Measurements from ENCODE around the gene SMIM33. TPM values are rescaled to one million over a fixed set of nuclear protein-coding genes. Genes with fewer than 3 reads are reported as not detected.
"Not testable (repeated sequence)": the region's sequence is repeated elsewhere in the genome, so short reads cannot be mapped to it uniquely, and the experiment has no call there.

SMIM33 gene
- total RNA-seq, 5 donors from 2014 or later (not counting 1 experiment from before 2014, with no cell fraction given): 0.13 to 1.1 (median 0.47) TPM

DNA sequence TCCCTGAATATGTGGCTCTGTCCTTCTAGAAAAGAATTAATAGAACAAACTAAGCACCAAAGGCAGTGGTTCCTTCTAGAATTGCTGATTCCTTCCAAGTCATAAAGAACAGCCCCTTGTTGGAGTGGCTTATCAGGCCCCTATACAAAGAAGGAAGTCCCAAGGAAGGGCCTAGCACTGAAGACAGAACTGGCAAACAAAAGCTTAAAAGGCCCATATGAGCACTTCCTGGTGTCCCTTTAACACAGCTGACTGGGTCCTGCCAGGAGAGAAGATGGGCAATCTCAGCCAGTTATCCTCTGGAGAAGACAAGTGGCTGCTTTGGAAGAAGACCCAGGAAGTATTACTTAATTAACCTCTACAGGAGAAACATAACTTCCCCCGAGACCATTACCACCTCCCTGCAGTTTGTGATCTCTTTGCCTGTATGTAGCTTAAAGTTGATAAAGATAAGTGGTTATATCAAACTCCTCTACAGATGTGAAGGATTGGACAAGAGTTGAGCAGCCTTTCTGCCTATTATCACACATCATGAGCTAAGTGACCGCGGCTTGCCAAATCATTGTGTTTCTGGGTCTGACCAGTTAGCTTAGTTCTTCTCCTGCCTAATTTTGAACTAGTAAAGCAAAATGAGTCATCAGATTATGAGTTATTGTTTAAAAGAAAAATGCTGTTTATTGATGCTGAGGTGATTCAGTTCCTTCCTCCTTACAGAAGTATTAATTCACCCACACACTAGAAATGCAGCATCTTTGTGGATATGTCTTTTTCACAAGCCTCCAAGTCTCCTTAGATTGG is 25.0 kb downstream of the SMIM33 start:
- H3K27ac Mint-ChIP-seq: peak overlapping the region; percentile 37 to 72
- POLR2A ChIA-PET: interaction anchor here in 1 of 2 donors (0.5 to 0.6 kb wide), 2 partner anchors 69 to 1889 kb away, joined by 4 to 6 read pairs; no protein-coding TSS in a partner anchor
- ATAC-seq (replicated peaks in 1 of 4): peak in 1 of 4 experiments; percentile 40

DNA sequence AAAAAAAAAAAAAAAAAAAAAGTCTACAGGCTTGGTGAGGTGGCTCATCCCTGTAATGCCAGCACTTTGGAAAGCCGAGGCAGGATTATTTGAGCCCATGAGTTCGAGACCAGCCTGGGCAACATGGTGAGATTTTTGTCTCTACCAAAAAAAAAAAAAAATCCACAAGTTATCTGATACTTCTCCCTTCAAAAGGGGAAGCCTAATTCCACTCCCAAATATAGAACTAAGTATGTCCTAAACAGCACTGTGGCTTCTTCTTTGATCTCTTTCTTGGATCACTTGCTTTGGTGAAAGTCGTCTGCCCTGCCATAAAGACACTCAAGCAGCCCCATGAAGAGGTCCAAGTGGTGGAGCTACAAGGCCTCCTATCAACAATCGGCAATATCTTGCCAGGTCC is 30.6 kb downstream of the SMIM33 start:
- Mint-ChIP-seq H3K9me3 (no peaks in the 10 kb centered on the region), H3K4me1 (no peaks in the 10 kb centered on the region), H3K4me3 (no peak overlapping the region), H3K27ac (no peak overlapping the region), H3K27me3 (no peaks in the 10 kb centered on the region), H3K36me3 (no peaks in the 10 kb centered on the region)
- Histone ChIP-seq H3K27me3 (replicated peaks in 1 of 2; ENCODE audit: control insufficient read depth in 2 of 2, extremely low read depth in 1 of 2, insufficient read depth in 2 of 2, low read length in 1 of 2) (no peaks in the 10 kb centered on the region), H3K4me3 (ENCODE audit: control insufficient read depth in 1 of 2, extremely low read depth in 1 of 2, low read length in 1 of 2) (no peak overlapping the region), H3K36me3 (ENCODE audit: control insufficient read depth in 2 of 2, extremely low read depth in 1 of 2, insufficient read depth in 1 of 2, low read length in 1 of 2) (no peaks in the 10 kb centered on the region), H3K27ac (ENCODE audit: low read length) (no peak overlapping the region), H3K9me3 (no peaks in the 10 kb centered on the region), H3K4me1 (ENCODE audit: control insufficient read depth in 1 of 2, extremely low read depth in 1 of 2, insufficient read depth in 2 of 2, low read length in 2 of 2) (no peaks in the 10 kb centered on the region)
- DNase-seq (no peak), ATAC-seq (replicated peaks in 1 of 4) (no peak)
- POLR2A ChIA-PET: no interaction called here
- CTCF ChIA-PET: interaction anchor here (0.6 to 0.7 kb wide), 2 partner anchors 10 to 43 kb away, joined by 3 to 4 read pairs; no protein-coding TSS in a partner anchor
- WGBS (ENCODE audit: insufficient coverage): 80% methylated on average over 1 of the region's 4 CpGs

More for the DNA sequence above, 25.0 kb downstream of the SMIM33 start:
- H3K9me3 Mint-ChIP-seq: no peaks in the 10 kb centered on the region
- no peak overlapping the region for H3K4me3 Mint-ChIP-seq
- H3K4me3 ChIP-seq (ENCODE audit: control insufficient read depth in 1 of 2, extremely low read depth in 1 of 2, low read length in 1 of 2): no peak overlapping the region
- CTCF ChIA-PET: interaction anchor here (0.5 kb wide), 2 partner anchors 76 to 281 kb away, joined by 3 to 9 read pairs; no protein-coding TSS in a partner anchor
- H3K4me1 Mint-ChIP-seq: peaks cover 17 to 22% (median 20%) of the 10 kb centered on the region in 3 donors
- WGBS (ENCODE audit: insufficient coverage): no CpG with 5 or more reads among the region's 3 CpGs
- H3K27ac ChIP-seq (ENCODE audit: low read length): no peak overlapping the region
- no peaks in the 10 kb centered on the region for H3K36me3 Mint-ChIP-seq
- H3K27me3 ChIP-seq (replicated peaks in 1 of 2; ENCODE audit: control insufficient read depth in 2 of 2, extremely low read depth in 1 of 2, insufficient read depth in 2 of 2, low read length in 1 of 2): no peaks in the 10 kb centered on the region
- no peak for DNase-seq
- H3K9me3 ChIP-seq: no peaks in the 10 kb centered on the region
- H3K27me3 Mint-ChIP-seq: no peaks in the 10 kb centered on the region
- H3K4me1 ChIP-seq (ENCODE audit: control insufficient read depth in 1 of 2, extremely low read depth in 1 of 2, insufficient read depth in 2 of 2, low read length in 2 of 2): peaks cover 0 to 2% of the 10 kb centered on the region in 2 experiments
- no peaks in the 10 kb centered on the region for H3K36me3 ChIP-seq (ENCODE audit: control insufficient read depth in 2 of 2, extremely low read depth in 1 of 2, insufficient read depth in 1 of 2, low read length in 1 of 2)

DNA sequence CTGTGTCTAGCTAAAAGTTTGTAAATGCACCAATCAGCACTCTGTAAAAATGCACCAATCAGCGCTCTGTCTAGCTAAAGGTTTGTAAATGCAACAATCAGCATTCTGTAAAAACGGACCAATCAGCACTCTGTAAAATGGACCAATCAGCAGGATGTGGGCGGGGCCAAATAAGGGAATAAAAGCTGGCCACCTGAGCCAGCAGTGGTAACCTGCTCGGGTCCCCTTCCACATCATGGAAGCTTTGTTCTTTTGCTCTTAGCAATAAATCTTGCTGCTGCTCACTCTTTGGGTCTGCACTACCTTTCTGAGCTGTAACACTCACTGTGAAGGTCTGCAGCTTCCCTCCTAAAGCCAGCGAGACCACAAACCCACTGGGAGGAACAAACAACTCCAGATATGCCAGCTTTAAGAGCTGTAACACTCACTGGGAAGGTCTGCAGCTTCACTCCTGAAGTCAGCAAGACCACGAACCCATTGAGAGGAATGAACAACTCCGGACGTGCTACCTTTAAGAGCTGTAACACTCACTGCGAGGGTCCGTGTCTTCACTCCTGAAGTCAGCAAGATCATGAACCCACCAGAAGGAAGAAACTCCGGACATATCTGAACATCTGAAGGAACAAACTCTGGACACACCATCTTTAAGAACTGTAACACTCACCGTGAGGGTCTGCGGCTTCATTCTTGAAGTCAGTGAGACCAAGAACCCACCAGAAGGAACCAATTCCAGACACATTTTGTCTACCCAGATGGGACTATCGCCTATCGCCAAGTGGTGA is 32.4 kb downstream of the SMIM33 start:
- H3K27ac Mint-ChIP-seq; H3K9me3 ChIP-seq; H3K4me3 ChIP-seq (ENCODE audit: control insufficient read depth in 1 of 2, extremely low read depth in 1 of 2, low read length in 1 of 2); H3K27me3 Mint-ChIP-seq; H3K27ac ChIP-seq (ENCODE audit: low read length); H3K36me3 ChIP-seq (ENCODE audit: control insufficient read depth in 2 of 2, extremely low read depth in 1 of 2, insufficient read depth in 1 of 2, low read length in 1 of 2); H3K4me1 ChIP-seq (ENCODE audit: control insufficient read depth in 1 of 2, extremely low read depth in 1 of 2, insufficient read depth in 2 of 2, low read length in 2 of 2); H3K4me3 Mint-ChIP-seq; H3K4me1 Mint-ChIP-seq; H3K36me3 Mint-ChIP-seq; H3K27me3 ChIP-seq (replicated peaks in 1 of 2; ENCODE audit: control insufficient read depth in 2 of 2, extremely low read depth in 1 of 2, insufficient read depth in 2 of 2, low read length in 1 of 2); H3K9me3 Mint-ChIP-seq; CTCF ChIA-PET; DNase-seq; ATAC-seq (replicated peaks in 1 of 4): not testable (repeated sequence)
- POLR2A ChIA-PET: interaction anchor here in 1 of 2 donors (0.5 kb wide), 2 partner anchors 11 to 67 kb away, joined by 3 to 6 read pairs; no protein-coding TSS in a partner anchor
- 88% methylated on average over 15 of the region's 15 CpGs for WGBS (ENCODE audit: insufficient coverage)

DNA sequence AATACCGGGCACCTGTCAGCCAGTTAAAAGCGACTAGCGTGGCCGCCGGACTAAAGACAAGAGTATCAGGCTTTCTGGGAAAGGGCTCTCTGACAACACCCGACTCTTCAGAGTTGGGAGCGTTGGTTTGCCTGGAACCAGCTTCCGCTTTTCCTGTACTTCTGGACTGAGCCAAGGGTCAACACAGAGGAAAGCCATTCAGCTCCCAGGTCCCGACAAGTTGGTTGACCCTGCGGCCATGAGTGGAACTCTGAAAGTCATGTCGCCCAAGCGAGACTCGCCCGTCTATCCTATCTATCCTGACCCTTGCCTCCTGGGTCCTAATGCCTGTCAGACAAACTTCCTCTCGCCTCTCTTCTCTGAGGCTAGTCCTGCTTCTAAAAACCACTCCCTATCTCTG is 33.1 kb downstream of the SMIM33 start:
- H3K27ac Mint-ChIP-seq; H3K4me3 ChIP-seq (ENCODE audit: control insufficient read depth in 1 of 2, extremely low read depth in 1 of 2, low read length in 1 of 2); DNase-seq; H3K36me3 ChIP-seq (ENCODE audit: control insufficient read depth in 2 of 2, extremely low read depth in 1 of 2, insufficient read depth in 1 of 2, low read length in 1 of 2); H3K4me1 Mint-ChIP-seq; H3K27me3 Mint-ChIP-seq; H3K4me3 Mint-ChIP-seq; H3K9me3 ChIP-seq; H3K4me1 ChIP-seq (ENCODE audit: control insufficient read depth in 1 of 2, extremely low read depth in 1 of 2, insufficient read depth in 2 of 2, low read length in 2 of 2); CTCF ChIA-PET; H3K36me3 Mint-ChIP-seq; ATAC-seq (replicated peaks in 1 of 4); H3K9me3 Mint-ChIP-seq; H3K27me3 ChIP-seq (replicated peaks in 1 of 2; ENCODE audit: control insufficient read depth in 2 of 2, extremely low read depth in 1 of 2, insufficient read depth in 2 of 2, low read length in 1 of 2); H3K27ac ChIP-seq (ENCODE audit: low read length): not testable (repeated sequence)
- POLR2A ChIA-PET: interaction anchor here in 1 of 2 donors (0.5 kb wide), 1 partner anchor 12 kb away, joined by 3 read pairs; no protein-coding TSS in a partner anchor
- 93% methylated on average over 10 of the region's 15 CpGs for WGBS (ENCODE audit: insufficient coverage)

DNA sequence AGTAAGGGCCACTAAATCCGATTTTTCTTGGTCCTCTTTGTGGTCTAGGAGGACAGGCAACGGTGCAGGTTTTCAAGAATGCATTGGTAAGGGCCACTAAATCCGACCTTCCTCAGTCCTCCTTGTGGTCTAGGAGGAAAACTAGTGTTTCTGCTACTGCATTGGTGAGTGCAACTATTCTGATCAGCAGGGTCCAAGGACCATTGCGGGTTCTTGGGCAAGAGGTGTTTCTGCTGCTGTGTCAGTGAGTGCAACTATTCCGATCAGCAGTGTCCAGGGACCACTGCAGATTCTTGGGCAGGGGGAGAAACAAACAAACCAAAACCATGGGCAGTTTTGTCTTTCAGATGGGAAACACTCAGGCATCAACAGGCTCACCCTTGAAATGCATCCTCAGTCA is 33.9 kb downstream of the SMIM33 start:
- ATAC-seq (replicated peaks in 1 of 4); H3K27ac ChIP-seq (ENCODE audit: low read length); CTCF ChIA-PET; H3K27me3 Mint-ChIP-seq; H3K4me3 Mint-ChIP-seq; H3K27me3 ChIP-seq (replicated peaks in 1 of 2; ENCODE audit: control insufficient read depth in 2 of 2, extremely low read depth in 1 of 2, insufficient read depth in 2 of 2, low read length in 1 of 2); H3K9me3 Mint-ChIP-seq; H3K36me3 Mint-ChIP-seq; DNase-seq; H3K4me3 ChIP-seq (ENCODE audit: control insufficient read depth in 1 of 2, extremely low read depth in 1 of 2, low read length in 1 of 2); H3K4me1 Mint-ChIP-seq; H3K36me3 ChIP-seq (ENCODE audit: control insufficient read depth in 2 of 2, extremely low read depth in 1 of 2, insufficient read depth in 1 of 2, low read length in 1 of 2); H3K9me3 ChIP-seq; H3K4me1 ChIP-seq (ENCODE audit: control insufficient read depth in 1 of 2, extremely low read depth in 1 of 2, insufficient read depth in 2 of 2, low read length in 2 of 2); POLR2A ChIA-PET; H3K27ac Mint-ChIP-seq: not testable (repeated sequence)
- WGBS (ENCODE audit: insufficient coverage): 100% methylated on average over 3 of the region's 5 CpGs

DNA sequence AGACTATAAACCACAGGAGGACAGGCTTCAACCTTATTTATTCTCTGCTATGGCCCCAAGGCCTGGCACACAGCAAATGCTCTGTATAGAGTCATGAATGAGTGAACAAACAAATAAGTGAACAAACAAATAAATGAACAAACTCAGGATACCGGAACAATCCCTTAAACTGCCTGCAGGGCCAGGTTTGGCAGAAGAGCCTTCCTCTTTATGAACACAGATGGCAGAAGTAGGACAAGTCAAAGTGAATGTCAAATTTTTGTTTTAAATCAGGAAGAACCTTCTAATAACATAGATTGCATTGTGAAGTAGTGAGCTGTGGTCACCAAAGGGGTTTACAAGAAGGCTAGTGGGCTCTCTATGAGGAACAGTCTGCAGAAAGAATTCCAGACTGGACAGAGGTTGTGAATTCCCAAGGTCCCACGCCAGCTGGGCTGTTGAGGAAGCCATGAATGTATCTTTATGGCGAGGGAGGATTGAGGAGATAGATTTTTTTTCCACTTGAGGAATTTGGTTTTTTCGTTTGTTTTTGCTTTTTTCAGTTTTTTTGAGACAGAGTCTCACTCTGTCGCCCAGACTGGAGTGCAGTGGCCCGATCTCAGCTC is 42.1 kb downstream of the SMIM33 start:
- Histone ChIP-seq H3K9me3 (no peaks in the 10 kb centered on the region), H3K4me3 (ENCODE audit: control insufficient read depth in 1 of 2, extremely low read depth in 1 of 2, low read length in 1 of 2) (no peak overlapping the region), H3K4me1 (ENCODE audit: control insufficient read depth in 1 of 2, extremely low read depth in 1 of 2, insufficient read depth in 2 of 2, low read length in 2 of 2) (peaks cover 4 to 37% of the 10 kb centered on the region in 2 experiments), H3K27me3 (replicated peaks in 1 of 2; ENCODE audit: control insufficient read depth in 2 of 2, extremely low read depth in 1 of 2, insufficient read depth in 2 of 2, low read length in 1 of 2) (no peaks in the 10 kb centered on the region), H3K36me3 (ENCODE audit: control insufficient read depth in 2 of 2, extremely low read depth in 1 of 2, insufficient read depth in 1 of 2, low read length in 1 of 2) (no peaks in the 10 kb centered on the region), H3K27ac (ENCODE audit: low read length) (no peak overlapping the region)
- peak overlapping the region; percentile 13 to 80 for H3K27ac Mint-ChIP-seq
- WGBS (ENCODE audit: insufficient coverage): 100% methylated on average over 2 of the region's 6 CpGs
- DNase-seq: peak in 1 of 35 experiments; percentile 13
- H3K4me1 Mint-ChIP-seq: peaks cover 35 to 48% (median 44%) of the 10 kb centered on the region in 3 donors
- ChIA-PET POLR2A (no interaction called here), CTCF (interaction anchor here (0.5 to 5.8 kb wide), 19 partner anchors 30 to 169 kb away, joined by 3 to 71 read pairs (median 4); partner anchors contain the start of genes STING1 (in 2 of the 2) and DNAJC18 (in 1 of the 2))
- H3K9me3 Mint-ChIP-seq: no peaks in the 10 kb centered on the region
- H3K27me3 Mint-ChIP-seq: no peaks in the 10 kb centered on the region
- H3K36me3 Mint-ChIP-seq: no peaks in the 10 kb centered on the region
- ATAC-seq (replicated peaks in 1 of 4): no peak
- peak overlapping the region in 1 of 3 donors; percentile 75 for H3K4me3 Mint-ChIP-seq

Data from T-cell (primary cell).